BLaER1 treated with 17β-estradiol and CSF1 and Interleukin-3, amounts not matched to agents 10 nM and 100 nM (cell line): Measurements from ENCODE around the gene BCL3.

Experiments used
- H3K27ac ChIP-seq, 11 experiments: shearing (Covaris generic); formaldehyde crosslinking; 2 replicates each; pipeline ENCODE4 v1.8.1; 2022
- H3K27me3 ChIP-seq, 11 experiments: shearing (Covaris generic); formaldehyde crosslinking; 2 replicates each; pipeline ENCODE4 v1.8.1; 2022
- H3K36me3 ChIP-seq, 11 experiments: shearing (Covaris generic); formaldehyde crosslinking; 2 replicates each; pipeline ENCODE4 v1.8.1; 2022
- H3K4me1 ChIP-seq, 10 experiments: shearing (Covaris generic); formaldehyde crosslinking; 2 replicates each; pipeline ENCODE4 v1.8.1; 2022
- H3K4me2 ChIP-seq, 11 experiments: shearing (Covaris generic); formaldehyde crosslinking; 2 replicates each; pipeline ENCODE4 v1.8.1; 2022
- H3K4me3 ChIP-seq, 10 experiments: shearing (Covaris generic); formaldehyde crosslinking; 2 replicates each; pipeline ENCODE4 v1.8.1; 2022
- H3K9ac ChIP-seq, 11 experiments: shearing (Covaris generic); formaldehyde crosslinking; 2 replicates each; pipeline ENCODE4 v1.8.1; 2022
- H3K9me3 ChIP-seq, 11 experiments: shearing (Covaris generic); formaldehyde crosslinking; replicated peaks in 1 of 11; 2 replicates each; pipeline ENCODE4 v1.8.1; 2022
- H4K20me1 ChIP-seq, 11 experiments: shearing (Covaris generic); formaldehyde crosslinking; 2 replicates each; pipeline ENCODE4 v1.8.1; 2022
- Cebpa-rat ChIP-seq, 11 experiments: shearing (Covaris generic); IDR thresholded peaks; 2 replicates each; pipeline ENCODE4 v1.8.1; 2022

BCL3 gene

DNA sequence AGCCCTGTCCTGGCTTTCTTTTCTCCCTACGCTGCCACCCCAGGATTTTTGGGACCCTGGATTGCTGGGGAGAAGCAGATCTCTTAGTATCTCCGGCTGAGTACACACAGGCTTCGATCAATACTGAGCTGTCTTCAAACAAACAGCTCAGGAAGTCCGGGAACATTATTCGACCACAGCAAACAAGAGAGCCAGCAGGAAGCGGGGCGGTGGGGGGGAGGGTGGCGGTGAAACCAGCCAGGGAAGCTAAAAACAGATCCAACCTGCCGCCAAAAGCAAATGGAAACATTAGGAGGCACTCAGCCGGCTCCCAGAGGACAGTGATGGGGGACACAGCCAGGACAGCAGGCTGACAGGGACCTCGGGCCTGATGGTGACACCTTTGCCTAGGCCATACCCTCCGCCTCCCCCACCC, 48.2 kb downstream of the BCL3 start:
- Histone ChIP-seq H4K20me1 (no peaks in the 10 kb centered on the region), H3K9ac (peak overlapping the region; percentile 0 to 66 (median 52); a peak in 14 of 22 replicates), H3K36me3 (no peaks in the 10 kb centered on the region), H3K27ac (peak overlapping the region; percentile 41 to 74 (median 59); a peak in 19 of 22 replicates), H3K27me3 (peaks cover 0 to 18% (median 0%) of the 10 kb centered on the region in 11 experiments; a peak in 7 of 22 replicates), H3K4me3 (peak overlapping the region in 3 of 10 experiments; percentile 7 to 13 (median 12); a peak in 2 of 20 replicates), H3K9me3 (no peaks in the 10 kb centered on the region; a peak in 2 of 22 replicates), H3K4me2 (peak overlapping the region; percentile 60 to 93 (median 77)), H3K4me1 (peaks cover 30 to 91% (median 84%) of the 10 kb centered on the region in 10 experiments)
- no peak for TF ChIP-seq Cebpa-rat (IDR thresholded peaks at IDR 0.05)

DNA sequence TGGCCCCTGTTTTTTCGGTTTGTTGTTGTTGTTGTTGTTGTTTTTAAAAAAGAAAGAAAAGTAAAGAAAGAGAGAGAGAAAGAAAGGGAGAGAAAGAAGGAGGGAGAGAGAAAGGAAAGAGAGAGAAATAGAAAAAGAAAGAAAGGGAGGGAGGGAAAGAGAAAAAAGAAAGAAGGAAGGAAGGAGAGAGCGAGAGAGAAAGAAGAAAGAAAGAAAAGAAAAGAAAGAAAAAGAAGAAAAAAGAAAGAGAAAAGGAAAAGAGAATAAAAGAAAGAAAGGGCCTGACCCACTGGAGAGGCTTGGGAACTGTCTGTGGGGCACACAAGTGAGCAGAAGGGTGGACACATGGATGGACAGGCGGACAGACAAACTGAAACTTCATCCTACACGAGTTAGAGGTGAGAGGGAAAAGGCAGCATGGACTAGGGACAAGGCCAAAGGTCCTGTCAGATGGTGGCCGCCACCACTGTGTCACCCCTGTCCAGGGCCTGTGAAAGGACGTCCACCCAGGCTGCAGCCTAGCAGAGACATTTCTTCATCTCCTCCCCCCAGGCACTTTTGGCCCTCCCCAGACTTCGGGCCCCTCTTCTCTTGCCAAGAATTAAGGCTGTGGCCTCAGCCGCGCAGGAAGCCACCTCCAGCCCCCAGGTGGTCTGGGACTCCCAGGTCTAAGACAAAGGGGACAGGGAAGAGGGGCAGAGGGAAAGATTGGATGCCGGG, 51.3 kb downstream of the BCL3 start:
- H3K4me2 ChIP-seq, result peak overlapping the region; percentile 22 to 93 (median 77); a peak in 19 of 22 replicates
- H4K20me1 ChIP-seq, result no peaks in the 10 kb centered on the region
- H3K4me3 ChIP-seq, result no peak overlapping the region
- H3K9me3 ChIP-seq, result no peaks in the 10 kb centered on the region; a peak in 2 of 22 replicates
- H3K36me3 ChIP-seq, result no peaks in the 10 kb centered on the region
- H3K9ac ChIP-seq, result peak overlapping the region in 7 of 11 experiments; percentile 23 to 52 (median 42); a peak in 9 of 22 replicates
- no peak for TF ChIP-seq Cebpa-rat (IDR thresholded peaks at IDR 0.05)
- H3K27ac ChIP-seq, result peak overlapping the region in 9 of 11 experiments; percentile 37 to 69 (median 60); a peak in 17 of 22 replicates
- H3K27me3 ChIP-seq, result no peaks in the 10 kb centered on the region
- peaks cover 22 to 71% (median 68%) of the 10 kb centered on the region in 10 experiments for H3K4me1 ChIP-seq

DNA sequence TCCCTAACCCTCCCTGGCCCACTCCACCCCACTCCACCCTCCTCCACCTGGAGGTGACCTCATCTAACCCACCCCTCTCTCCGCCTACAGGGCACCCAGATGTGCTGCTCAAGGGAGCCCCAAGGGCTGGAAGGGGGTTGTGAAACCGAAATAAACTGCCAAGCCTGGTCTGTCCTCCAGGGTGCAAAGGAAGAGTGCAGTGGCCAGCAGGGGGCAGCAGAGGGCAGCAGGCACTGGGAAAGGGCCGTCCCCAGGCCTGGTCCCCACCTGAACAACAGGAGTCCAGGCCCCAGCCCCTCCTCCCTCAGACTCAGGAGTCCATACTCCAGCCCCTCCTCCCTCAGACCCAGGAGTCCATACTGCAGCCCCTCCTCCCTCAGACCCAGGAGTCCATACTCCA, 52.0 kb downstream of the BCL3 start:
- Histone ChIP-seq H3K4me2 (peak overlapping the region; percentile 22 to 93 (median 68); a peak in 18 of 22 replicates), H3K4me3 (no peak overlapping the region), H3K27me3 (no peaks in the 10 kb centered on the region), H3K9ac (peak overlapping the region in 5 of 11 experiments; percentile 23 to 52 (median 49); a peak in 7 of 22 replicates), H3K9me3 (no peaks in the 10 kb centered on the region), H3K36me3 (no peaks in the 10 kb centered on the region), H3K4me1 (peaks cover 20 to 64% (median 61%) of the 10 kb centered on the region in 10 experiments), H3K27ac (peak overlapping the region in 9 of 11 experiments; percentile 37 to 69 (median 60); a peak in 16 of 22 replicates), H4K20me1 (no peaks in the 10 kb centered on the region)
- no peak for TF ChIP-seq Cebpa-rat (IDR thresholded peaks at IDR 0.05)

DNA sequence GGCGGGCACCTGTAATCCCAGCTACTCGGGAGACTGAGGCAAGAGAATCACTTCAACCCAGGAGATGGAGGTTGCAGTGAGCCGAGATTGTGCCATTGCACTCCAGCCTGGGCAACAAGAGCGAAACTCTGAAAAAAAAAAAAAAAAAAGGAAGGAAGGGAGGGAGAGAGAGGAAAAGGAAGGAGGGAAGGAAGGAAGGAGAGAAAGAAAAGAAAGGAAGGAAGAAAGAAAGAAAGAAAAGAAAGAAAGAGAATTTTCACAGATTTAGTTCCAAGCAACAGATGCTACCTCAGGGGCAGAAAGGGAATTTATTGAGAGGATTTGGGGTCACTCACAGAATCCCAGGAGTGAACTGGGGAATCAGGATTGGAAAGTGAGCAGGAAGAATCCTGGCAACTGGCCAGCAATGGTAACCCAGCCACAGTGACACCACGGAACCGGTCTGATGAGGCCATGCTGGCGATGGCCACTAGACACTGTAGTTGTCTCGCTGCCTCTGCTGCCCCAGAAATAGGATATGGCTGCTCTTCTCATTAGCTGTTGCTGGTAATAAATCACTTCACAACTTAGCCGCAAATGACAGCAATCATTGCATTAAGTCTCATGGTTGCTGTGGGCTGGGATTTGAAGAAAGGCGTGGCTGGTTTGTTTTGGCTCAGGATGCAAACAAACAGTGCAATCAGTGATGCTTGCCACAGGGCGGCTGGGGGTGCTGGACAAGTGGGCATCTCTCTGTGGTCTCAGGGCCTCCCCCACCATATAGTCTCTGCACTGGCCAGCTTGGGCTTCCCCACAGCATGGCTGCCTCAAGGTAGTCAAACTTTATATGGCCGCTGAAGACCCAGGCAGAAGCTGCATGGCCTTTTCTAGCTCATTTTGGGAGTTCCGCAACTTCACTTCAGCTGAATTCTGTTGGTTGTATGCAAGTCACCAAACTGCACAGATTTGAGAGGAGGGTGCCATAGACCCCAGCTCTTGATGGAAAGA, 55.2 kb downstream of the BCL3 start:
- H3K4me1 ChIP-seq, result peaks cover 13 to 48% (median 39%) of the 10 kb centered on the region in 10 experiments
- no peaks in the 10 kb centered on the region for H3K27me3 ChIP-seq
- no peaks in the 10 kb centered on the region for H3K9me3 ChIP-seq
- TF ChIP-seq Cebpa-rat (IDR thresholded peaks at IDR 0.05), result no peak
- no peak overlapping the region for H3K4me3 ChIP-seq
- H3K4me2 ChIP-seq, result peak overlapping the region in 3 of 11 experiments; percentile 18 to 32 (median 20); a peak in 2 of 22 replicates
- H4K20me1 ChIP-seq, result no peaks in the 10 kb centered on the region
- no peak overlapping the region for H3K9ac ChIP-seq
- no peak overlapping the region for H3K27ac ChIP-seq
- H3K36me3 ChIP-seq, result no peaks in the 10 kb centered on the region

DNA sequence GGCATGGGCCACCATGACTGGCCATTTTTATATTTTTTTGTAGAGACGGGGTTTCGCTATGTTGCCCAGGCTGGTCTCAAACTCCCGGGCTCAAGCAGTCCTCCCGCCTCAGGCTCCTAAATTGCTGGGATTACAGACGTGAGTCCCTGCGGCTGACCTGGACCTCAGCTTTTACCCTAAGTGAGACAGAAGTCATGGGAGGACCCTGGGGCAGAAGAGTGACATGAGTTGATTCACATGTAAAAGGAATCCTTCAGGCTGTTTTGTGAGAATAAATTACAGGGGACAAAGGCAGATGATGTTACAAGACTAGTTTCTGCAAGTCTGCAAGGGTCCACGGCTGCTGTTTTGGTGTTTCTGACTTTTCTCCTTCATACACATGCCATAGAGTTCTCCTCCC, 57.8 kb downstream of the BCL3 start:
- no peak overlapping the region for H3K27ac ChIP-seq
- peaks cover 19 to 40% (median 32%) of the 10 kb centered on the region in 10 experiments for H3K4me1 ChIP-seq
- no peaks in the 10 kb centered on the region; a peak in 2 of 22 replicates for H3K27me3 ChIP-seq
- no peaks in the 10 kb centered on the region for H3K9me3 ChIP-seq
- no peaks in the 10 kb centered on the region for H4K20me1 ChIP-seq
- TF ChIP-seq Cebpa-rat (IDR thresholded peaks at IDR 0.05), result no peak
- no peak overlapping the region for H3K9ac ChIP-seq
- H3K4me3 ChIP-seq, result no peak overlapping the region
- H3K4me2 ChIP-seq, result no peak overlapping the region
- H3K36me3 ChIP-seq, result no peaks in the 10 kb centered on the region

DNA sequence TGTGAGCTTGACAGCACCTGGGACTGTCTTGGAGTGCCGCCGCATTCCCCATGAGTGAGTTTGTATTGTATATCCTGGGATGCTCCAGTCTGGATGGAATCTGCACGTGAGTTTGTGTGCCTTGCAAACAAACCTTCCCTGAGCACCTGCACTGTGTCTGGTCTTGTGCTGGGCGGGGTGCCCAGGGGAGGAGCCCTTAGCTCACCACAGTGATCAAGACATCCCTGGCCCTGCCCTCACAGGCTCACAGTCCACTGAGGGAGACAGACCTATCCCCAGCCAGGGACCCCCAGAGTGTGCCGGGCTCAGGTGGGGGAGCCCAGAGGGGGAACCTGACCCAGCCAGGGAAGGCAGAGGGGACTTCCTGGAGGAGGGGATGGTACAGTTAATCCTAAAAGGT, 58.7 kb downstream of the BCL3 start:
- no peak overlapping the region for H3K27ac ChIP-seq
- peak overlapping the region in 1 of 11 experiments; percentile 96; a peak in 1 of 22 replicates for H3K4me2 ChIP-seq
- no peaks in the 10 kb centered on the region for H4K20me1 ChIP-seq
- H3K9ac ChIP-seq, result no peak overlapping the region
- no peak for TF ChIP-seq Cebpa-rat (IDR thresholded peaks at IDR 0.05)
- H3K36me3 ChIP-seq, result no peaks in the 10 kb centered on the region
- H3K4me3 ChIP-seq, result no peak overlapping the region
- H3K9me3 ChIP-seq, result no peaks in the 10 kb centered on the region
- peaks cover 19 to 40% (median 32%) of the 10 kb centered on the region in 10 experiments for H3K4me1 ChIP-seq
- no peaks in the 10 kb centered on the region; a peak in 2 of 22 replicates for H3K27me3 ChIP-seq

DNA sequence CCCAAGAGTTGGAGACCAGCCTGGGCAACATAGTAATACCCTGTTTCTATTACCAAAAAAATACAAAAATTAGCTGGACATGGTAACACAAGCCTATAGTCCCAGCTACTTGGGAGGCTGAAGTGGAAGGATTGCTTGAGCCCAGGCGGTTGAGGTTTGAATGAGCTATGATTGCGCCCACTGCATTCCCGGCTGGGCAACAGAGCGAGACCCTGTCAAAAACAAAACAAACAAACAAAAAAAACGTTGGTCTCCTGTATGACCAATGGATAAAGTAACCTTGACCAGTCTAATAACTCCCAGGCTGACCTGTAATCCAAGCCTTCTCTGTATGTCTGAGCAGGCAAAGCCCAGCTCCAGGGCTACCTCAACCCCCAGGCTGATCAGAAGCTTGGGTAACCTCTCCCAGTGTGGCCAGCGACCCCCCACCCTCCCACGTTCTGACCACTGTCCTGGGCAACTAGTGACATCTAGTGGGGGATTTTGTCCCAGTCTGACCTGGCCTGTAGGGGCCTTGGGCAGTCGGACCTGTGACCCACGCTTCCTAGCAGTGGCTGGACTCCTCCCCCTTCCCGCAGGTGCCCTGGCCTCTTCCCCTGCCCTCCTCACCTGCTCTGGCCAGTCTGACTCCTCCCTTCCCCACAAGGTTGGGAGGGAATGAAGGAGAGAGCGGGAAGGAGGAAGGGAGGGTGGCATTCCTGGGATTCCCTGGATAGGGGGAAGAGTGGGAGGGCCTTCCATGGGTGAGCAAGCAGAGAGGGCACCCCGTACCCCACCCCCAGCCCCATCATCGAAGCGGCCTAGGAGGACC, 59.3 kb downstream of the BCL3 start:
- H3K4me1 ChIP-seq, result peaks cover 19 to 36% (median 30%) of the 10 kb centered on the region in 10 experiments

More for the DNA sequence above, 59.3 kb downstream of the BCL3 start:
- Histone ChIP-seq H3K27me3 (no peaks in the 10 kb centered on the region; a peak in 2 of 22 replicates), H4K20me1 (no peaks in the 10 kb centered on the region), H3K9me3 (no peaks in the 10 kb centered on the region), H3K4me3 (peak overlapping the region in 1 of 10 experiments; percentile 51; a peak in 1 of 20 replicates), H3K4me2 (peak overlapping the region; percentile 94 to 100 (median 99); a peak in 18 of 22 replicates), H3K9ac (peak overlapping the region in 2 of 11 experiments; percentile 21 to 80; a peak in 1 of 22 replicates), H3K36me3 (no peaks in the 10 kb centered on the region), H3K27ac (no peak overlapping the region)
- TF ChIP-seq Cebpa-rat (IDR thresholded peaks at IDR 0.05), result no peak
